ENCODE measurements around the gene ZBTB40.

The ZBTB40 gene, protein sequence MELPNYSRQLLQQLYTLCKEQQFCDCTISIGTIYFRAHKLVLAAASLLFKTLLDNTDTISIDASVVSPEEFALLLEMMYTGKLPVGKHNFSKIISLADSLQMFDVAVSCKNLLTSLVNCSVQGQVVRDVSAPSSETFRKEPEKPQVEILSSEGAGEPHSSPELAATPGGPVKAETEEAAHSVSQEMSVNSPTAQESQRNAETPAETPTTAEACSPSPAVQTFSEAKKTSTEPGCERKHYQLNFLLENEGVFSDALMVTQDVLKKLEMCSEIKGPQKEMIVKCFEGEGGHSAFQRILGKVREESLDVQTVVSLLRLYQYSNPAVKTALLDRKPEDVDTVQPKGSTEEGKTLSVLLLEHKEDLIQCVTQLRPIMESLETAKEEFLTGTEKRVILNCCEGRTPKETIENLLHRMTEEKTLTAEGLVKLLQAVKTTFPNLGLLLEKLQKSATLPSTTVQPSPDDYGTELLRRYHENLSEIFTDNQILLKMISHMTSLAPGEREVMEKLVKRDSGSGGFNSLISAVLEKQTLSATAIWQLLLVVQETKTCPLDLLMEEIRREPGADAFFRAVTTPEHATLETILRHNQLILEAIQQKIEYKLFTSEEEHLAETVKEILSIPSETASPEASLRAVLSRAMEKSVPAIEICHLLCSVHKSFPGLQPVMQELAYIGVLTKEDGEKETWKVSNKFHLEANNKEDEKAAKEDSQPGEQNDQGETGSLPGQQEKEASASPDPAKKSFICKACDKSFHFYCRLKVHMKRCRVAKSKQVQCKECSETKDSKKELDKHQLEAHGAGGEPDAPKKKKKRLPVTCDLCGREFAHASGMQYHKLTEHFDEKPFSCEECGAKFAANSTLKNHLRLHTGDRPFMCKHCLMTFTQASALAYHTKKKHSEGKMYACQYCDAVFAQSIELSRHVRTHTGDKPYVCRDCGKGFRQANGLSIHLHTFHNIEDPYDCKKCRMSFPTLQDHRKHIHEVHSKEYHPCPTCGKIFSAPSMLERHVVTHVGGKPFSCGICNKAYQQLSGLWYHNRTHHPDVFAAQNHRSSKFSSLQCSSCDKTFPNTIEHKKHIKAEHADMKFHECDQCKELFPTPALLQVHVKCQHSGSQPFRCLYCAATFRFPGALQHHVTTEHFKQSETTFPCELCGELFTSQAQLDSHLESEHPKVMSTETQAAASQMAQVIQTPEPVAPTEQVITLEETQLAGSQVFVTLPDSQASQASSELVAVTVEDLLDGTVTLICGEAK

DNA sequence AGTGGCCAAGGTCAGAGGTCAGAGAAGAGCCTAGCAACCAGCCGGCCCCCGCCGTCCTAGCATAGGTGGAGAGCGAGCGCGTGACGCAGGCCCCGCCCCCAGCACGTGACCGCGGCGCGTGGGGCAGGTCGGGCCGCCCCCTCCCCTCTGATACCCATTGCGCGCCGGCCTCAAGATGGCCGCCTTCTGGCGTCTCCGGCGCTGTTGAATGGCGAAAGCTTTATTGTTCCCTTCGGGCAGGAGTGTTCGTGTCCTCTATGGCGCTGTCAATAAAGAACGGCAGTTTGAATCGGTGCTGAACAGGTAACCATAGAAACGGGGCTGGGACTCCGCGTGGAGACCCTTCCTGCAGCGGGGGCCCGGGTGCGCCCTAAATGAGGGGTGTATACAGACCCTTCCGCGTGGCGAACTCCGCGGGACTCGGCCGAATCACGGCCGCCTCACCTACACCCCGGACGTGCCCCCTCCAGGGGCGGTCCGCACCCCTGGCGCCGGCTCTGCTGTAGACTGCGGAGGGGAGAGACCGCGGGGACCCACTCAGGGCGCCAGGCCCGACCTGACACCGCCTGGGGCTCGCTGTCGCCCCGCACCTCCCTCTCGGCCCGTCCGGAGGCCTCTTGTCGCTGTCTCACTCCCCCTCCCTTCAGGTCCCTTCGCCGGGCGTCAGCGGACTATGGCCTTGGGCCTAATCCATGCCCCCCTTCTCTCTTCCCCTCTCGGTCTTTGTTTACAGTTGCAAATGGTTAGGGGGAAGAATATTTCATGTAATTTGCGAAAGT is at the start of gene ZBTB40:
TSS of gene ZBTB40 (plus strand) at position 150 of the 779 bp plus-strand sequence. CDS start 38,098 bp downstream, outside the sequence.
- peak; percentile 92 for DNase-seq

DNA sequence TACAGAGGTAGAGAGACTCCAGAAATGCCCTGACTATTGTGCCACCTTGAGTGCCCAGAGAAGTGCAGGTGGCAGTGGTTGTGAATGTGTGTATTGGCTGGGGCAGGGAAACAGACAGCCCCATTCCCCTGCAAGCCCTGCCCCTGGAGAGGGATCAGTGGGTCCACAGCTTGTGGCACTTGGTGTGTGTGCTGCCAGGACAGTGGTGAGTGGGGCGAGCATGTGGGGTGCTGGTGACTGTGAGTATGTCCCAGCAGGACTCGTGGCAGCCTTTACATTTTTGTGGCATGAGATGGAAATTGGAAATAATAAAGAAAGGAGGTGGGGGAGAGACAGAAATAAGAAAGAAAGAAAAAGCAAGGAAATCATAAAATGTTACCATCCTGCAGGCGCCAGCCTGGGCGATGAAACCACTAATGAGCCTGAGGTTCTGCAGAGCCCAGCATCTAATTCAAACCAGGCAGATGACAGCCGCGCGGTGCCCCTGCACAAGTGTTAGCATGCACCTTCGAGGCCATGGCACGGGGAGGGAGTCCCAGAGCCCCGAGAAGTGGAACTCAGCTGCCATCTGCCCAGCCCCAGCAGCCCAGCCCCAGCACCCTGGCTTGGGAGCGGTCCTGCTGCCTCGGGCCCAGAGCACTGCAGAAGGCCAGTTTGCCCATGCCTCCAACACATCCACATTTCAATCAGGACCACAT is 49.1 kb upstream of the ZBTB40 start:
- no peak for DNase-seq

DNA sequence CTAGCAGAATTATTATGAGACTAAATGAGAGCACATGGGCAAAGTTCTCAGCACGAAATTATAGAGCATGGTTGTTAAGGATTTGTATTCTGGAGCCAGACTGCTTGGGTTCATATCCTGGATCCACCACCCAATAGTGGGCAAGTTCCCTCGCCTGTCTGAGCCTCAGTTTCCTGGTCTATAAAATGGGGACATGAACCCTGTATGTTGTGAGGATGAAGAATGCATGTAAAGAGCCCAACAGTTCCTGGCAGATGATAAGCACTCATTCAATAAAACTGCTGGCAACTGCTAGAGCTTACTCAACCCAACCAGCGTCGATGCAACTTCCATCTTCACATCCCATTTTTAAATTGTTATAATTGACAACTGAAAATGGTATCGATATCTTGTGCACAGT is 47.2 kb upstream of the ZBTB40 start:
- no peak for DNase-seq

DNA sequence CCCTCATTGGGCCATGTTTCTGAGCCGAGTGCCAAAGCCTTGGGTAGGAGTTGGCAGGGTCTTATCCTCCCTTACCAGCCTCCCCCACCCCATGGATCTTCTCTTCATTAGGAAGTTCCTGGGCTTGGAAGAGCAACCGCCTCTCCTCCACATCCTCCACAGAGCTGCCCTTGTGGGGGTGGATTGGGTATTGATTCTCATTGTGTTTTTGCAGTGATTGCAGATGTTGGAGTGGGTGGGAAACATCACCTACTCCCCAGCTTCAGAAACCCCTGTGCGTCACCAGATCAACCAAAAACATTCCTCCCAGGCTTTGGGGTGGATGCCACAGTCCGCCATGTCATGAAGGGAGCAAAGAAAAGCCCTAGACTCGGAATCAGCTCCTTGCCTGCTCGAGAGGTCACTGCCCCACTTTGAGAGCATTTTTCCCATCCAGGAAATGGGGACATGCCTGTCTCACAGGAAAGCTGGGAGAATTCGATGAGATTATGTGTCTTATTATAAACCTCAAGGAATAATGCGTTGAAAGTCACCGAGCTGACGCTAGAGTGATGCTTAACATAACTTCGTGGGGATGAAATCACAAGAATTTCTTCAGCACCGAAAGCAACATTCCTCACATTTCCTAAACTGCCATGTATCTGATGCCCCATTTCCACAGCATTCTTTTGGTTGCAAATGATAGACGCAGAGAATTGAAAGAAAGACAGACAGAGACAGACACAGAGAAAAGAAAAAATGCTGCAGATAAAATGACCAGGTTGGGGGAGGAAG is 44.7 kb upstream of the ZBTB40 start:
- no peak for DNase-seq

DNA sequence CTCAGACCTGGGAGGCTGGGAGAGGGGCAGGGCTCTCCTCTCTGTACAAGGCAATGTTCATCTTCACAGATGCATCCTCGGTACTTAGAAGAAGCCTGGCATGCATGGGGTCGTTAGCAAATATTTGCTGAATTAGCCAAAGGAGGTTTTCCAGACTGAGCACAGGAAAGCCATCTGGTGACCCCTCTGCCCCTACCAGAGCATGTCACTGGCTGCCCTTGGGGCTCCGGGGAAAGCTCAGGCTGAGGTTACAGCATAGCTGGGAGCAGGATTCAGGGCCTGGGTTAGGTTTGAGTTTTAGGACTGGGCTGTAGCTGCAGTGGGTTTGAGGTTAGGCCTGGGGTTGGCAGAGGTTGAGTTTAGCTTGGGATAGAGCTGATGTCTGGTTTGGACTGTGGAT is 43.4 kb upstream of the ZBTB40 start:
- no peak for DNase-seq

DNA sequence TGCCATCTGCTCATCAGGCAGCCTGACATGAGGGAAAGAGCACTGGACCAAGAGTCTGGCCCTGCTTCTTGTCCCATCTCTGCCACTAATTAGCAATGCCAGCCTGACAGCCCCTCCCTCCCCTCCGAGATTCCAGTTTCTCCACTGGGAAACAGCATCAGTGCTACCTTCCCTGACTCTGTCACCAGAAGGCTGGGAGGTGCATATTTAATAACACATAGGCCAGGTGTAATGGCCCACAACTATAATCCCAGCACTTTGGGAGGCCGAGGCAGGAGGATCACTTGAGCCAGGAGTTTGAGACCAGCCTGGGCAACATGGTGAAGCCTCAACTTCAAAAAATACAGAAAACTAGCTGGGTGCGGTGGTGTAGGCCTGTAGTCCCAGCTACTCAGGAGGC is 41.2 kb upstream of the ZBTB40 start:
- no peak for DNase-seq

DNA sequence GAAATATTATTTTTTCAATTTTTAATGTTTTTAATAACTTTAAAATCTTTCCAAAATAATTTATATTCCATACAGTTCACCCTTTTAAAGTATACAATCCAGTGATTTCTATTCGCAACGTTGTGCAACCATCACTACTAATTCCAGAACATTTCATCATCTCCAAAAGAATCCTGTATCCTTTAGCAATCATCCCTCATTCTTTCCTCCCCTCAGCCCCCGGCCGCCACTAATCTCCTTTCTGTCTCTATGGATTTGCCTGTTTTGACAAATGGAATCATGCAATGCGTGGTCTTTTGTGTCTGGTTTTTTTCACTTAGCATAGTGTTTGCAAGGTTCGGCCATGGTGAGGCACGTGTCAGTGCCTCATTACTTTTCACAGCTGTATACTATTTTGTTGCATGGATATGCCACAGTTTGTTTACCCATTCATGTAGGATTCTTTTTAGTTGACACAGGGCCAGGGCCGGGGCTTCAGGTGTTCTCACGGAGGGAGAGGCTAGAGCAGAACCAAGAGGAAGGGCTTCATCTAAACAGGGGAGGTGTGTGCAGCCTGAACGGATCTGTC is 40.6 kb upstream of the ZBTB40 start:
- no peak for DNase-seq

DNA sequence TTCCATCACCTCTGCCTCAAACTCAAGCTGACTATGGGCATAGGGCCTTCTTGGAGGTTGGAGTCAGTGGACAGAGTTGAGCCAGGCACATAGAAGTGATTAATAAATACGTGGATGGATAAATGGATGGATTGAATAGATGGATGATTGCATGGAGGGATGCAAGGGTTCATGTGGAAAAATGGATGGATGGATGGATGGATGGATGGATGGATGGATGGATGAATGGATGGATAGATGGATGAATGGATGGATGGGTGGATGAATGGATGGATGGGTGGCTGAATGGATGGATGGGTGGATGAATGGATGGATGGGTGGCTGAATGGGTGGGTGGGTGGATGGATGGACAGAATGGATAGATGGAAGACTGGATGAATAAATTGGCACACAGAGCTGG is 40.1 kb upstream of the ZBTB40 start:
- DNase-seq, result no peak

DNA sequence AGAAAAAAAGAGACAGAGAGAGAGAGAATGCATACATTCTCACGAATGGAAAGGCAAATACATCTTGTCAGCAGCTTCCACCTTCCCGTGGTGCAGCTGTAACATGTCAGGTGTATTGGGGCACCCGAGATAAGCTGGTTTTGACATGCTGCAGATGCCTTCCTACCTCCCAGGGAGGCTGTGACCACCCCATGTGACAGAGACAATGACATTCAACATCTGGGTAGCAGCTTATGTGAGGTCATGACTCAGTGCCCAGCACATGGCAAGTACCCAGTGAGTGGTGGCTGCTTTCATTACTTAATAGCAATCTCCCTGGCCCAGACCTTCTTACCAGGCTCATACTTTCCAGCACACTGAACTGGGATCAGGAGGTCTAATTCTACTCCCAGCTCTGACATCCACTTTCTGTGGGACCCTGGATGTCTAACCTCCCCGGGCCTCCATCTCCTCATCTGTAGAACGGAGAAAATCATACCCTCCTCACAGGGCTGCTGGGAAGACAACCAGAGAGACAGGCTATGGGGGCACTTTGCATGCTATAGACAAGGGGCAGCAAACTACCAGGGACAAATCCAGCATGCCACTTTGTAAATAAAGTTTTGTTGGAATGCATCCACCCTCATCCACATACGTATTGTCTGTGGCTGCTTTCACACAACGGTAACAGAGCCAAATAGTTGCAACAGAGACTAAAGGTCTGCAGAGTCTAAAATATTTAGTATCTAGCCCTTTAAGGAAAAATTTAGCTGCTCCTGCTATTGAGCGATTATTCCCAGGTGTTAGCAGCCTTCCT is 38.5 kb upstream of the ZBTB40 start:
- DNase-seq, result no peak

DNA sequence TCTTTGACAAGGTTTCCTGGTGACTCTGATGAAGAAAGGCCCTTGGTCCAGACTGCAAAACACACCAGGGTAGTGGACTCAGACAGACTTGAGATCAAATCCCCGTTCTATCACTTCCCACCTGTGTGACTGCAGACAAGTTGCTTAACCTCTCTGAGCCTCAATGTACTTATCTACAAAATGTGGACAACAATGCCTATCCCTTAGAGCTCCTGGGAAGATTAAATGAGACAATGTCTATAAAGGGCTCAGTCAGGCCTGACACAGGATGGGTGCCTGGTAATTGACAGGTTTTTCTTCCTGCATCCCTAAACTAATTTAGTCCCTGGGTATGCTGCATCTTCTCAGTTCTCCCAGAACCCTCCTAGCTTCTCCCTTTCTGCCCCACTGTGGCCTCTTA is 37.9 kb upstream of the ZBTB40 start:
- no peak for DNase-seq

DNA sequence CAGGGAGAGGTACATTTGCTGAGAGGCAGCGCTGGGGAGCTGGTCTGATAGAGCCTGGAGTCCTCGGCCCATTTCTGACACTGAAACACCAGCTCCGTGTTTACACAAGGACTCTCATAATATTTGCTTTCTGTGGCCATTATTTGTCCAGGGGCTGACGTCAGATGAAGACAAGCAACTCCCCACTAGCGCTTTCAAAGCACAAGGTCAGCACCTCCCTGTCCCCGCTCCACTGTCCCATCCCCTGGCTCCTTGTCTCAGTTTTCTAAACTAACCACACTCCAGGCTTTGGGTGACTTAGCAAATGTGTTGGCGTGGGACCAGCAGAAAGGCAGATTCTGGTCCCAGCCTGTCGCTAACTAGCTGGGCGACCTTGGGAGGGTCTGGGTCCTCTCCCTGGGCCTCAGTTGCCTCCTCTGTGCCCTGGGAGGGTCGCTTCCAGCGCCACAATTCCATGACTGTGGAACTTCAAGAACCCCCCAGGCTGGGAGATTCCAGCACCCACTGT is 37.4 kb upstream of the ZBTB40 start:
- DNase-seq, result no peak

DNA sequence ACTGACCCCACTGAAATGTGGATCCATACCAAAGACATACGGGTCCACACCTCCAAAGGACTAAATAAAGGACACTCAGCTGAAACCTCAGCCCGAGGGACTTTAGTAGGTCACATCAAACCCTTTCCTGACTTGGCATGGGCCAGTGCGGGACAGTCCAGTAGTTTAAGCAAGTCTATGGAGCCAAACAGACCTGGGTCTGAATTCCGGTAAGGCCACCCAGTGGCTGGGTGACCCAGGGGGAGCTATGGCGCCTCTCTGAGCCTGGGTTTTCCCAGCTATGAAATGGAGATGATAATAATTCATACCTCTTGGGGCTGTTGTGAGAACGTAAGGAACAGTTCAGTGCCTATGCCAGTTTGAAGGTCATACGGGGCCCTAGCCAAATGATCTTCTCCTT is 36.2 kb upstream of the ZBTB40 start:
- DNase-seq, result no peak

DNA sequence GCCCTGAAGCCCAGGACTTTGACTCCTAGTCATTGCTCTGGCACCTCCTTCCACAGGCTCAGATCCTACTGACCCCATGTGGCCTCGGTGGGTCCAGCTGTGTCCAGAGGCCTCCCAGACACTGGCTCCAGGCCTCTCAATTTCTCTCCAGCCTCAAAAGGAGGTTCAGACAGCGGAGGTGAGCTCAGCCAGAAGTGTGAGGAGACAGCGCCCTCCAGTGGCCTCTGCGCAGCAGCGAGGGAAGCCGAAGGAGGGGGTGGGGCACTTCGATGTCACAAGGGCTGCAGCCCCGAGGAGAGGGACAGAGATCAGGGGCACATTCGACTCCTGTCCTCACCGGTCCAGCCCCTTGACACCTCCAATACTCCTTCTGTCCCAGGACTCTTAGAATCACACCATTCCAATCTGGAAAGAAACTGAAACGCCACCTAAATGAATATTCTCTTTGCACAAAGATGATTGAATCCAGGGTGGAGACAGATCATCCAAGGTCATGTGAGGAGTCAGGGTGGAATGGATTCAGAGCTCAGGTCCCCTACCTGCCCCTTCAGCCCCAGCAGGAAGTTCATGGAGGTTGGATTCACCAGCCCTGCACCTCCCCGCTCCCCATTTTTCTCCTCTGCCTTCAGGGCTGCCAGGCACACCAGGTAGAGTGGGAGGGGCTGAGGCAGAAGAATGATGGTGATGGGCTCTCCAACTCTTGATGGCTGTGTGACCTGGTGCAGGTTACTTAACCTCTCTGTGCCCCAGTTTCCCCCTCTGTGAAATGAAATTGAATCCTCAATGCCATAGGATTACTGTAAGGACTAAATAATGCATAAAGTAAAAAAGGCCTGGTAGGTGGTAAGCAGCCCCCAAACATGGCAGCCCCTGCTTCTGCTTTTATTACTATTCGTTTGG is 34.8 kb upstream of the ZBTB40 start:
- DNase-seq, result peak; percentile 65

DNA sequence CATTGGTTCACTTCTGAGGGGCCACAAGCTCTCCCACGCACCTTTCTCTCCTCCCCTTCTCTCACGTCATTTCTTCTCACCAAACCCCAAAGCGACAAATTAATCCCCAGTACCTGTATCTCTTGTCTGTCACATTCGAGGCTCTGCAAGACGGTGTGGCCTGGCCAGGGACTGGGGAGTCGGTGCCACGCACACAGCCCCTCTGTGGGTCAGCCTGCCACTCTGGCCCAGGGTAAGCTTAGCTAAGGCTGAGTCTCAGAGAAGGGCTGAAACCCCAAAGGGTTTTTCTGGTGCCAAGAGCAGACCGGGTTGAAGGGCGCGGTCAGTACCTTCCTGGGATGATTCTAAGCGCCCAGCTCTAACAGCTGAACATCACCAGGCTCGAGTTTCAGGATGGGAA is 34.2 kb upstream of the ZBTB40 start:
- DNase-seq, result no peak

DNA sequence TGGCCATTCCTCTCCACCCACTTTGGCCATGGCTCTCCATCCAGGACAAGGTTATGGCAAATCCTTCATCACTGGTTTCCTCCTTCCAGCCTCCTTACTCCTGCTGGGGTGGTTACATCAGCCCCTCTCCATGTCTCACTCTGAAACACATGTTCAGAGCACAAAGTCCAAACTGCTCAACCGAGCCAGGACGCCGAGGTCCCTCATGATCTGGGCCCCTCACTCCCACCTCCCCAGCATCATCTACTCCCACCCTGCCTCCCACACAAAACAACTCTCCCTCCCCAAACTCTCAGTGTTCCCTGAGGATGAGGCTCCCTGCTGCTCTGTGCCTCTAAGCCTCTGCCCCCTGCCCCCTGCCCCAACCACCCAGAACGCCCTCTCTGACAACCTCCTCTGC is 33.3 kb upstream of the ZBTB40 start:
- no peak for DNase-seq

DNA sequence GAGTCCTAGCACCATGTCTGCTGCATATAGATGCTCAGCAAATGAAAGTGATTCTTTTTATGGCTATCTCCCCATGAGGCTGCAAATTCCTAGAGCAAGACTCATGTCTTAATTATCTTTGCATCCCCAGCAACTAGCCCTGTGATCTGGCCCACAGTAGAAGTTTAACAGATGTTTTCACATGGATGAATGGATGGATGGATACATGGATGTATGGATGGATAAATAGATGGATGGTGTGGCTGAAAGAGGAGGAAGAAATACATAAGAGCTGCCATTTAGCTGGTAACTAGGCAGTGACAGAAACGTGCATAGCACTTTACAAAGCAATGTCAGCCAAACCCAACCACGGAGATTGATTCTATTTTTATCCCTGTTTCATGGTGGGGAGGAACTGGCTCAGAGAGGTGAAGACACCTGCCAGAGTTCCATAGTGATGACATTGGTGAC is 32.7 kb upstream of the ZBTB40 start:
- no peak for DNase-seq

DNA sequence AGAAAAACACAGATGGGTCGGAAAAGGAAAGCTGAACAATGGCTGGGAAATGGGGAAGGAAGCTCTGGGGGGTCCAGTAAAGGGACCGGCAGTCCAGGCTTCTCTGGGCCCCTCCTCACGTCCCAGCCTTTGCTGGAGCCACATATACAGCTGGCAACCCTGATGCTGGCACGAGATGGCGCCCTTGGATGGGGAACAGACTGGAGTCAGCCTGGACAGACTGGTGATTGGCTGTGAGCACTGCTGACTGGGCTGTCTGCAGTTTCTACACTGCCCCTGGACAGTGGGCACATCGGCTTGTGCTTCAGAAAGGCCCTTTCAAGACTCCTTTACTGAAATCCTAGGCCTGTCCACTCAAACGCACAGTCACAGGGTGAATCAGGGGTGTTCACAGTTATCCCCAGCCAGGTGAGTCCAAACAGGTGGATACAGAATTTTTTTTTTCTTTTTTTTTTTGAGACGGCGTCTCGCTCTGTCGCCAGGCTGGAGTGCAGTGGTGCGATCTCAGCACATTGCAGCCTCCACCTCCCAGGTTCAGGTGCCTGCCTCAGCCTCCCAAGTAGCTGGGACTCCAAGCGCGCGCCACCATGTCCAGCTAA is 31.1 kb upstream of the ZBTB40 start:
- peak; percentile 22 for DNase-seq

DNA sequence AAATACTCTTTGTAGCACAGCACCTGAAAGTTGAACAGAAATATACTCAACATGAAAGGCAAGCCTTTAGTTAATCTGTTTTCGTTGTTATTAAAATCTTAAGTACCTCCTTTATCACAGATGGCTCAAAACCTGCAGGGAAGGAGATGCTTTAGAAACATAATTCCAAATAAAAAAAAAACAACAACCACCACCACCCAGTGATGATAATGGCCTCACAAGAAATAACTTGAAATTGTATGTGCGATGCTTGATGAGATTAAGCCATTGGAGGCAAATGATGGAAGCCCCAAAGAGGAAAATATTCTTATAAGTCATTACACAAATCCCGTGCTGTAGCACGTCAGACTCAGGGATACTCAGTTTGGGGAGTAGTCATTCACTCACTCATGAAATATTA is 24.9 kb upstream of the ZBTB40 start:
- no peak for DNase-seq

Data from KG1 (cell line).